Neural progenitor cell (in vitro differentiated cells): ENCODE results near the gene CTSH. TPM values are rescaled to one million over a fixed set of nuclear protein-coding genes. Genes with fewer than 3 reads are reported as not detected.

Experiments used
- DNase-seq: peaks from one replicate; pipeline ENCODE4 v3.0.0-alpha.2; 2016; ENCODE audit warnings: low spot score
- H2AFZ ChIP-seq: fragments of 200-600 bp; sonication (generic); replicated peaks from 2 replicates; pipeline ENCODE4 v1.6.1; 2016; ENCODE audit warnings: antibody characterized with exemption
- H3F3A ChIP-seq: fragments of 200-600 bp; sonication (generic); 2 replicates; pipeline ENCODE4 v1.6.1; 2016; ENCODE audit warnings: antibody characterized with exemption, low read depth
- H3K27ac ChIP-seq: fragments of 200-600 bp; sonication (generic); 2 replicates; pipeline ENCODE4 v1.5.1; 2016; ENCODE audit warnings: mild to moderate bottlenecking
- H3K27me3 ChIP-seq: fragments of 200-600 bp; sonication (generic); 2 replicates; pipeline ENCODE4 v1.6.1; 2016; ENCODE audit warnings: mild to moderate bottlenecking, moderate library complexity
- H3K36me3 ChIP-seq: fragments of 200-600 bp; sonication (generic); 2 replicates; pipeline ENCODE4 v1.5.1; 2016
- H3K4me1 ChIP-seq: fragments of 200-600 bp; sonication (generic); 2 replicates; pipeline ENCODE4 v1.6.1; 2016; ENCODE audit warnings: mixed run types
- H3K4me2 ChIP-seq: fragments of 200-600 bp; sonication (generic); 2 replicates; pipeline ENCODE4 v1.6.1; 2016
- H3K4me3 ChIP-seq: fragments of 200-600 bp; sonication (generic); 2 replicates; pipeline ENCODE4 v1.5.1; 2016
- H3K79me2 ChIP-seq: fragments of 200-600 bp; sonication (generic); 2 replicates; pipeline ENCODE4 v1.6.1; 2016; ENCODE audit warnings: low read depth
- H3K9ac ChIP-seq: fragments of 200-600 bp; sonication (generic); 2 replicates; pipeline ENCODE4 v1.6.1; 2016
- H3K9me3 ChIP-seq: fragments of 200-600 bp; sonication (generic); 2 replicates; pipeline ENCODE4 v1.5.1; 2016; ENCODE audit warnings: low read depth
- H4K20me1 ChIP-seq: fragments of 200-600 bp; sonication (generic); 2 replicates; pipeline ENCODE4 v1.6.1; 2016; ENCODE audit warnings: low read depth
- H3K27ac Mint-ChIP-seq: 3 replicates; pipeline ENCODE4 v1.8.0; 2021; ENCODE audit warnings: mixed read lengths
- H3K27me3 Mint-ChIP-seq: 2 replicates; pipeline ENCODE4 v1.8.0; 2022; ENCODE audit warnings: low read depth, mild to moderate bottlenecking, inconsistent platforms, moderate library complexity, mixed read lengths; ENCODE audit not compliant: insufficient read depth
- H3K36me3 Mint-ChIP-seq: 3 replicates; pipeline ENCODE4 v1.8.0; 2021; ENCODE audit warnings: mixed read lengths
- H3K4me1 Mint-ChIP-seq: 3 replicates; pipeline ENCODE4 v1.8.0; 2021; ENCODE audit warnings: mixed read lengths
- H3K4me3 Mint-ChIP-seq: 3 replicates; pipeline ENCODE4 v1.8.0; 2021; ENCODE audit warnings: mild to moderate bottlenecking, moderate library complexity, mixed read lengths
- H3K9me3 Mint-ChIP-seq: 3 replicates; pipeline ENCODE4 v1.8.0; 2020; ENCODE audit warnings: mixed read lengths
- EZH2 ChIP-seq: fragments of 200-600 bp; sonication (generic); IDR thresholded peaks from 2 replicates; pipeline ENCODE4 v1.6.1; 2017; ENCODE audit warnings: antibody characterized with exemption, mild to moderate bottlenecking, moderate library complexity
- EZH2phosphoT487 ChIP-seq: fragments of 200-600 bp; sonication (generic); IDR thresholded peaks from 2 replicates; pipeline ENCODE4 v1.6.1; 2017; ENCODE audit warnings: antibody characterized with exemption
- total RNA-seq: library from RNA; depleted of rRNA; stranded (reverse); fragments of >200 nt; gene quantifications from 2 replicates; pipeline ENCODE4 v1.2.3, GENCODE V29; 2015; ENCODE audit warnings: low replicate concordance
- TF ChIP-seq, protein P1 (sequence below): fragments of 200-600 bp; sonication (generic); IDR thresholded peaks from 2 replicates; pipeline ENCODE4 v1.5.1; 2017; ENCODE audit warnings: antibody characterized with exemption, mild to moderate bottlenecking

The CTSH gene
- total RNA-seq, 1 donor from 2014 or later: 3.5 TPM

DNA sequence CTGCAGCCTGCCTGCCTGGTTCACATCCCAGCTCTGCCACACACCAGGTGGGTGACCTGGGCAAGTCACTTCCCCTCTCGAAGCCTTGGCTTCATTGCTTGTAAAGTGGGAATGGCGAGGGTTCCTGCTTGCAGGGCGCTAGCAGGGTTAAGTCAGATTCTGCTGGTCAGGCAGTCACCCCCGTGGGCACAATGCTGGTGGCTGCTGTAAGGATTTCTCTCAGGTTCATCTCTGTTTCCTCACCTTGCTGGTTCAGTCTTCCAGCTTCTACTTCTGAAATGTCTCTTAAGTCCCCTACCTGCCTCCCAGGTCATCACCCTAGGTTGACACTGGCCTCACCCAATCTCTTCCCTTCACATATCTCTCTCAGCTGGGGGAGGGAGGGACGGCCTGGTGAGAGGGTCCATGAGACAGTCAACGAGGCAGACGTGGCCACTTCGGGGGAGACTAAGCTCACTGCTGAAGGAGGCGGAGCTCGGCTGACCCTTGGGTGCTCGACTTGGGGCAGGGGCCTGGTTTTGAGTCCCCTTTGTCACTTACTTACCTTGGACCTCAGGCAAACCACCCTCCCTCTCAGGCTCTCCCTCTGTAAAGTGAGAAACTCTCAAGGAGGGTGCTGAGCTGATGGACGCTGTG lies 11.5 kb downstream of the CTSH start:
- Mint-ChIP-seq H3K36me3 (no peaks in the 10 kb centered on the region), H3K27ac (peak overlapping the region; percentile 40), H3K4me1 (peaks cover 8% of the 10 kb centered on the region), H3K9me3 (no peaks in the 10 kb centered on the region), H3K4me3 (no peak overlapping the region), H3K27me3 (peaks cover 11% of the 10 kb centered on the region)
- Histone ChIP-seq H4K20me1 (no peaks in the 10 kb centered on the region), H3K4me3 (no peak overlapping the region), H3K4me2 (no peak overlapping the region), H2AFZ (no peak overlapping the region), H3K79me2 (no peaks in the 10 kb centered on the region), H3K27me3 (no peaks in the 10 kb centered on the region), H3K9ac (no peak overlapping the region), H3K27ac (no peak overlapping the region), H3F3A (no peaks in the 10 kb centered on the region), H3K9me3 (no peaks in the 10 kb centered on the region), H3K4me1 (no peaks in the 10 kb centered on the region), H3K36me3 (no peaks in the 10 kb centered on the region)
- TF ChIP-seq EZH2: no peak
- TF ChIP-seq, protein P1, sequence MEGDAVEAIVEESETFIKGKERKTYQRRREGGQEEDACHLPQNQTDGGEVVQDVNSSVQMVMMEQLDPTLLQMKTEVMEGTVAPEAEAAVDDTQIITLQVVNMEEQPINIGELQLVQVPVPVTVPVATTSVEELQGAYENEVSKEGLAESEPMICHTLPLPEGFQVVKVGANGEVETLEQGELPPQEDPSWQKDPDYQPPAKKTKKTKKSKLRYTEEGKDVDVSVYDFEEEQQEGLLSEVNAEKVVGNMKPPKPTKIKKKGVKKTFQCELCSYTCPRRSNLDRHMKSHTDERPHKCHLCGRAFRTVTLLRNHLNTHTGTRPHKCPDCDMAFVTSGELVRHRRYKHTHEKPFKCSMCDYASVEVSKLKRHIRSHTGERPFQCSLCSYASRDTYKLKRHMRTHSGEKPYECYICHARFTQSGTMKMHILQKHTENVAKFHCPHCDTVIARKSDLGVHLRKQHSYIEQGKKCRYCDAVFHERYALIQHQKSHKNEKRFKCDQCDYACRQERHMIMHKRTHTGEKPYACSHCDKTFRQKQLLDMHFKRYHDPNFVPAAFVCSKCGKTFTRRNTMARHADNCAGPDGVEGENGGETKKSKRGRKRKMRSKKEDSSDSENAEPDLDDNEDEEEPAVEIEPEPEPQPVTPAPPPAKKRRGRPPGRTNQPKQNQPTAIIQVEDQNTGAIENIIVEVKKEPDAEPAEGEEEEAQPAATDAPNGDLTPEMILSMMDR: no peak
- TF ChIP-seq EZH2phosphoT487: no peak
- no peak for DNase-seq

DNA sequence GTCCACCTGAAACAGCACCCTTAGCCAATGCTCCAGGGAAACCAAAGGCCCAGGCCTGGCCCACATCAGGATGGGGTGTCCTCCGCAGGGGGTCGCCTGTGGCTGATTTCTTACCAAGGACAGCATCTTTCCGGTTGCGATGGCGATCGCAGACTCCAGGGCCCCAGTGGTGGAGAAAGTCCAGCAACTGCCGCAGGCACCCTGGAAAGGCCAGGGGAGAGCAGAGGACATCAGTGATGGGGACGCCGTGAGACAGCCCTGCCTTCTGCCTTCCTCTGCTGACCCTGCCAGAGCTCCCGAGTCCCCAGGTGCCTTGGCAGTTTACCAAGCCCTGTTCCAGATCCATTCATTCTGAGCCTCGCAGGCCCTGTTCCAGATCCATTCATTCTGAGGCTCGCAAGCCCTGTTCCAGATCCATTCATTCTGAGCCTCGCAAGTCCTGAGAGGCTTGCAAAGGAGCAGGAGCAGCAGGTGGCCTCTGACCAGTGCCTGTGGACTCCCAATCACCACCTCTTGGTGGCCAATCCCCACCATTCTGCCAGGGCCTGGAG lies 12.5 kb downstream of the CTSH start:
- Mint-ChIP-seq H3K27me3 (peaks cover 11% of the 10 kb centered on the region), H3K4me3 (no peak overlapping the region), H3K27ac (no peak overlapping the region), H3K36me3 (no peaks in the 10 kb centered on the region), H3K4me1 (peaks cover 8% of the 10 kb centered on the region), H3K9me3 (no peaks in the 10 kb centered on the region)
- TF ChIP-seq EZH2 (no peak), EZH2phosphoT487 (no peak)
- TF ChIP-seq, protein P1: no peak
- H3K4me1 ChIP-seq: no peaks in the 10 kb centered on the region
- no peak overlapping the region for H3K27ac ChIP-seq
- no peak overlapping the region for H3K4me3 ChIP-seq
- H3F3A ChIP-seq: no peaks in the 10 kb centered on the region
- no peak overlapping the region for H2AFZ ChIP-seq
- no peak overlapping the region for H3K9ac ChIP-seq
- no peaks in the 10 kb centered on the region for H3K79me2 ChIP-seq
- no peak for DNase-seq
- H3K36me3 ChIP-seq: no peaks in the 10 kb centered on the region
- H3K4me2 ChIP-seq: no peak overlapping the region
- H3K9me3 ChIP-seq: no peaks in the 10 kb centered on the region
- H4K20me1 ChIP-seq: no peaks in the 10 kb centered on the region
- H3K27me3 ChIP-seq: no peaks in the 10 kb centered on the region

DNA sequence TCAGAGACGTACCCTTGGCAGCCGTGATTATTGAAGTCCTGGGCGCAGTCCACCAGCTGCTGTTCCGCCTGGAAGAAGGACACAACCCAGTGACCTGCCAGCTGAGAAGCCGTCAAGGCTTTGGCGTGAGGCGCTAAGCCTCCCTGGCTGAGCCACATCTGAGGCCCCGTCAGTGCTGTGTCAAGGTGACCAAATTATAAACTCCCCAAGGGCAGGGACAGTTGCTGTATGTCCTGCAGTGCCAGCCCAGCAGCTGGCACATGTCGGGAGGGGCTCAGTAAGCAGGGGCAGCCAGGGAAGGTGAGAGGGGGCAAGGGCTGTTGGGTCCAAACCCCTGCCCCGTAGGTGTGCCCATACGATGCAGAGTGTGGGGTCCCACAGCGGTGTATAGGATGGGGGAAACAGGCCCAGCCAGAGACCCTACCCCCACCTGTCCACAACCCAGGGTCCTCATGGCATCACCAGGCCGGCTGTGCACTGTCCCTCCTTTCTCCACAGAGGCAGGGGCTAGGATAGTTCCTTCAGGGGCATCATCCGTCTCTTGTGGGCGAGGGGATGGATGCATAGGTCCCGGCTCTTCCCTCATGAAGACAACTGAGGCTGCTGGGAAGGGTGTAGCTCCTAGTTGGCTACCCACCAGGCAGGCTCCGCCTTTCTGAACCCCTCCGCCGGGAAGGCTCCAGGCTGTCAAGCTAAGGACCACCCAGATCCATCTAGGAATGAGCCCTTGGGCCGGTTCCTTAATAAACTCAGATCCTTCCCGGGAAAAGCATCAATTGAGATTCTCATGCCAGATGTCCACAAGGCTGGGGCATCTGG lies 13.2 kb downstream of the CTSH start:
- H3K4me3 ChIP-seq: no peak overlapping the region
- no peaks in the 10 kb centered on the region for H3F3A ChIP-seq
- no peaks in the 10 kb centered on the region for H3K27me3 ChIP-seq
- Mint-ChIP-seq H3K27ac (no peak overlapping the region), H3K27me3 (peaks cover 11% of the 10 kb centered on the region), H3K4me1 (peaks cover 8% of the 10 kb centered on the region), H3K4me3 (no peak overlapping the region), H3K36me3 (peaks cover 5% of the 10 kb centered on the region), H3K9me3 (no peaks in the 10 kb centered on the region)
- no peaks in the 10 kb centered on the region for H3K79me2 ChIP-seq
- no peaks in the 10 kb centered on the region for H4K20me1 ChIP-seq
- H3K36me3 ChIP-seq: no peaks in the 10 kb centered on the region
- no peak overlapping the region for H3K9ac ChIP-seq
- TF ChIP-seq EZH2 (no peak), EZH2phosphoT487 (no peak)
- TF ChIP-seq, protein P1: no peak
- no peak overlapping the region for H3K4me2 ChIP-seq
- H3K27ac ChIP-seq: no peak overlapping the region
- H2AFZ ChIP-seq: no peak overlapping the region
- DNase-seq: no peak
- H3K9me3 ChIP-seq: no peaks in the 10 kb centered on the region
- no peaks in the 10 kb centered on the region for H3K4me1 ChIP-seq
